Esophagus (tissue), 2 donors: Measurements from ENCODE around the gene OSCP1. TPM values are rescaled to one million over a fixed set of nuclear protein-coding genes. Genes with fewer than 3 reads are reported as not detected.

Source experiments
- H3K27ac ChIP-seq, 2 donors: one replicate each; pipeline ENCODE4 v1.5.1; 2013; ENCODE audit warnings: low read depth in 2 of 2, mild to moderate bottlenecking in 2 of 2, inconsistent platforms in 1 of 2, low read length in 1 of 2, moderate library complexity in 1 of 2
- H3K27me3 ChIP-seq, 2 donors: one replicate each; pipeline ENCODE4 v1.6.1; 2013; ENCODE audit warnings: low read length in 2 of 2, control low read depth in 1 of 2, mild to moderate bottlenecking in 1 of 2; ENCODE audit not compliant: insufficient read depth in 2 of 2, control insufficient read depth in 1 of 2
- H3K36me3 ChIP-seq, 2 donors: one replicate each; pipeline ENCODE4 v1.6.1; 2013; ENCODE audit warnings: low read length in 1 of 2; ENCODE audit not compliant: control insufficient read depth in 2 of 2, insufficient read depth in 2 of 2
- H3K4me1 ChIP-seq, 2 donors: one replicate each; pipeline ENCODE4 v1.6.1; 2013; ENCODE audit warnings: low read length in 1 of 2; ENCODE audit not compliant: control insufficient read depth in 2 of 2, insufficient read depth in 2 of 2
- H3K4me3 ChIP-seq, 2 donors: one replicate each; pipeline ENCODE4 v1.5.1; 2013; ENCODE audit warnings: low read length in 2 of 2, mild to moderate bottlenecking in 2 of 2, low read depth in 1 of 2, moderate library complexity in 1 of 2
- H3K9me3 ChIP-seq, 2 donors: one replicate each; pipeline ENCODE4 v1.6.1; 2013; ENCODE audit warnings: mild to moderate bottlenecking in 2 of 2, low read depth in 1 of 2, low read length in 1 of 2, moderate library complexity in 1 of 2; ENCODE audit not compliant: control insufficient read depth in 2 of 2, insufficient read depth in 1 of 2
- WGBS, 2 donors: extraction: QIAGEN DNeasy Blood & Tissue Kit; methylation state at CpG; one replicate each; pipeline ENCODE4 v1.1.7; 2013; 5-methylcytosine and 5-hydroxymethylcytosine counted together
- polyA plus RNA-seq, 2 donors: library from polyadenylated mRNA; stranded (reverse); fragments of 200-250 nt; gene quantifications; one replicate each; pipeline ENCODE4 v1.2.3, GENCODE V29; 2013
- donor health status: healthy with polysubstance abuse.
- donor health status: Bipolar disorder and iron deficiency.

The OSCP1 gene
- polyA plus RNA-seq, 2 donors: 3.0 to 4.1 TPM

GRCh38 chr1:36381405-36381804 lies 68.8 kb downstream of the OSCP1 start:
- Histone ChIP-seq H3K36me3 (peaks cover 4 to 8% of the 10 kb centered on the region in 2 donors), H3K27ac (no peak overlapping the region), H3K4me1 (peaks cover 0 to 2% of the 10 kb centered on the region in 2 donors), H3K9me3 (no peaks in the 10 kb centered on the region), H3K27me3 (no peaks in the 10 kb centered on the region), H3K4me3 (no peak overlapping the region)
- WGBS, 2 donors: 89 to 91% methylated on average over 5 of the region's 5 CpGs

GRCh38 chr1:36380782-36381181 lies 69.5 kb downstream of the OSCP1 start:
- Histone ChIP-seq H3K27me3 (no peaks in the 10 kb centered on the region), H3K4me3 (no peak overlapping the region), H3K9me3 (no peaks in the 10 kb centered on the region), H3K27ac (peak overlapping the region in 1 of 2 donors; percentile 40), H3K36me3 (peaks cover 4 to 11% of the 10 kb centered on the region in 2 donors), H3K4me1 (peaks cover 0 to 2% of the 10 kb centered on the region in 2 donors)
- WGBS, 2 donors: 78 to 83% methylated on average over 3 of the region's 3 CpGs

GRCh38 chr1:36380143-36380619 lies 70.1 kb downstream of the OSCP1 start:
- no peak overlapping the region for H3K4me3 ChIP-seq
- H3K36me3 ChIP-seq: peaks cover 4 to 11% of the 10 kb centered on the region in 2 donors
- H3K27me3 ChIP-seq: no peaks in the 10 kb centered on the region
- H3K27ac ChIP-seq: peak overlapping the region in 1 of 2 donors; percentile 40
- peaks cover 0 to 2% of the 10 kb centered on the region in 2 donors for H3K4me1 ChIP-seq
- 60 to 86% methylated on average over 5 of the region's 5 CpGs for WGBS, 2 donors
- no peaks in the 10 kb centered on the region for H3K9me3 ChIP-seq

- Histone ChIP-seq H3K4me3 (no peak overlapping the region), H3K36me3 (peaks cover 4 to 11% of the 10 kb centered on the region in 2 donors), H3K4me1 (peaks cover 7 to 16% of the 10 kb centered on the region in 2 donors), H3K27ac (peak overlapping the region in 1 of 2 donors; percentile 51), H3K9me3 (no peaks in the 10 kb centered on the region), H3K27me3 (no peaks in the 10 kb centered on the region)
- 75 to 77% methylated on average over 4 of the region's 4 CpGs for WGBS, 2 donors
Observed at GRCh38 chr1:36377791-36378492, 72.3 kb downstream of the OSCP1 start.

GRCh38 chr1:36372617-36373016 lies 77.6 kb downstream of the OSCP1 start:
- Histone ChIP-seq H3K9me3 (no peaks in the 10 kb centered on the region), H3K36me3 (peaks cover 0 to 8% of the 10 kb centered on the region in 2 donors), H3K4me1 (peaks cover 7 to 21% of the 10 kb centered on the region in 2 donors), H3K27ac (peak overlapping the region; percentile 92 to 98), H3K4me3 (no peak overlapping the region), H3K27me3 (no peaks in the 10 kb centered on the region)
- WGBS, 2 donors: 88% methylated on average over 3 of the region's 3 CpGs

- Histone ChIP-seq H3K27me3 (no peaks in the 10 kb centered on the region), H3K9me3 (no peaks in the 10 kb centered on the region), H3K4me1 (peaks cover 9 to 23% of the 10 kb centered on the region in 2 donors), H3K36me3 (peaks cover 0 to 12% of the 10 kb centered on the region in 2 donors), H3K4me3 (no peak overlapping the region), H3K27ac (peak overlapping the region in 1 of 2 donors; percentile 40)
- whole genome bisulfite sequencing, 2 donors: 54 to 56% methylated on average over 7 of the region's 7 CpGs
Observed at GRCh38 chr1:36369061-36369861, 81.0 kb downstream of the OSCP1 start.

Other genes with a start within 250 kb of the OSCP1 start
- 10 to 100 TPM; 19.5 to 30.8 TPM for gene THRAP3, start 226.0 kb downstream of the OSCP1 start, polyA plus RNA-seq
- gene SH3D21, start 144.1 kb downstream of the OSCP1 start, polyA plus RNA-seq: 10 to 100 TPM in 1 of 2 donors, 1 to 10 TPM in 1; 3.9 to 15.6 TPM
- 1 to 10 TPM; 6.1 to 9.3 TPM for gene EVA1B, start 126.8 kb downstream of the OSCP1 start, polyA plus RNA-seq
- gene STK40, start 64.5 kb downstream of the OSCP1 start, polyA plus RNA-seq: 10 to 100 TPM; 33.9 to 34.5 TPM
- gene LSM10, start 52.5 kb downstream of the OSCP1 start, polyA plus RNA-seq: 10 to 100 TPM; 16.8 to 30.7 TPM
- gene MRPS15, start 13.9 kb upstream of the OSCP1 start, polyA plus RNA-seq: 100 to 1,000 TPM; 106 to 143 TPM
- 1 to 10 TPM in 1 of 2 donors, under 1 TPM in 1; 1.00 to 1.9 TPM for gene CSF3R, start 32.5 kb upstream of the OSCP1 start, polyA plus RNA-seq